Spleen (tissue), 13 donors: Measurements from ENCODE around the gene PLCD1. TPM values are rescaled to one million over a fixed set of nuclear protein-coding genes. Genes with fewer than 3 reads are reported as not detected.
"Not testable (repeated sequence)": the region's sequence is repeated elsewhere in the genome, so short reads cannot be mapped to it uniquely, and the experiment has no call there.

Experiments
- DNase-seq: peaks from one replicate; pipeline ENCODE4 v3.0.0-alpha.2; 2020
- H3K27ac ChIP-seq, 8 donors: fragments of 200-600 bp; sonication (generic) in 7 of 8; 1 replicate in 4 of 8; 2 replicates in 4 of 8; pipeline versions ENCODE4 v1.5.0 to v1.8.0; 2016 to 2021; ENCODE audit warnings: inconsistent platforms in 4 of 8, mild to moderate bottlenecking in 4 of 8, moderate library complexity in 1 of 8
- H3K27me3 ChIP-seq, 7 donors: fragments of 200-600 bp; sonication (generic) in 6 of 7; replicated peaks in 1 of 7; 1 replicate in 4 of 7; 2 replicates in 3 of 7; pipeline versions ENCODE4 v1.5.0 to v1.8.0; 2016 to 2021; ENCODE audit warnings: inconsistent platforms in 3 of 7, mild to moderate bottlenecking in 1 of 7
- H3K36me3 ChIP-seq, 6 donors: fragments of 200-600 bp; sonication (generic) in 5 of 6; 1 replicate in 4 of 6; 2 replicates in 2 of 6; pipeline versions ENCODE4 v1.5.0 to v1.8.0; 2016 to 2021; ENCODE audit warnings: inconsistent platforms in 2 of 6
- H3K4me1 ChIP-seq, 6 donors: fragments of 200-600 bp; sonication (generic) in 5 of 6; 1 replicate in 3 of 6; 2 replicates in 3 of 6; pipeline versions ENCODE4 v1.5.0 to v1.8.0; 2016 to 2021; ENCODE audit warnings: inconsistent platforms in 3 of 6
- H3K4me3 ChIP-seq, 8 donors: fragments of 200-600 bp; sonication (generic) in 7 of 8; 1 replicate in 4 of 8; 2 replicates in 4 of 8; pipeline versions ENCODE4 v1.5.0 to v1.8.0; 2016 to 2021; ENCODE audit warnings: inconsistent platforms in 4 of 8, mild to moderate bottlenecking in 4 of 8, moderate library complexity in 2 of 8
- H3K9me3 ChIP-seq, 8 donors: fragments of 200-600 bp; sonication (generic) in 7 of 8; 1 replicate in 4 of 8; 2 replicates in 4 of 8; pipeline versions ENCODE4 v1.5.0 to v1.8.0; 2016 to 2021; ENCODE audit warnings: inconsistent platforms in 4 of 8
- CTCF ChIP-seq, 11 experiments: fragments of 200-600 bp in 7 of 11; fragments of 450-650 bp in 4 of 11; sonication (generic) in 4 of 11; IDR thresholded peaks in 8 of 11; conservative IDR thresholded peaks in 3 of 11; 1 replicate in 7 of 11; 2 replicates in 4 of 11; pipeline versions ENCODE4 v1.4.0 to v1.8.0; 2016 to 2021; ENCODE audit warnings: antibody characterized with exemption in 11 of 11, inconsistent platforms in 4 of 11, mild to moderate bottlenecking in 1 of 11
- POLR2A ChIP-seq, 3 donors: fragments of 450-650 bp; IDR thresholded peaks; one replicate each; pipeline ENCODE4 v1.5.1; 2017; ENCODE audit warnings: antibody characterized with exemption in 3 of 3, mild to moderate bottlenecking in 1 of 3
- POLR2AphosphoS5 ChIP-seq, 3 donors: sonication (generic); formaldehyde crosslinking; IDR thresholded peaks; one replicate each; pipeline ENCODE4 v1.5.1; 2017; ENCODE audit warnings: antibody characterized with exemption in 3 of 3
- WGBS, 5 donors: extraction: QIAGEN DNeasy Blood & Tissue Kit in 3 of 5; methylation state at CpG; one replicate each; pipeline versions ENCODE4 v1.1.5 to v1.1.7; 2013 to 2018; 5-methylcytosine and 5-hydroxymethylcytosine counted together
- intact Hi-C: fragments of 100-400 bp; cut with DNase I; formaldehyde crosslinking; loops from one replicate; pipeline ENCODE4 v1.15.0; 2023; ENCODE audit warnings: low total_unique reads
- long read RNA-seq, 2 donors: transcript quantifications; one replicate each; lab custom pipeline, GENCODE V29; 2026
- polyA plus RNA-seq, 3 donors: library from polyadenylated mRNA; stranded (reverse); fragments of 200-250 nt; gene quantifications; one replicate each; pipeline ENCODE4 v1.2.1, GENCODE V29; 2013
- total RNA-seq, 7 donors: library from RNA; depleted of rRNA in 3 of 7; stranded (reverse); fragments of >200 nt in 3 of 7; fragmentation: NEBNext Ultra II Directional in 4 of 7; extraction: Animal tissue kit (Norgen Biotek cat#: 25700) in 4 of 7; gene quantifications; one replicate each; pipeline versions ENCODE4 v1.1.0 to v1.2.1, GENCODE V29; 2016 to 2021
- donor health status: healthy with polysubstance abuse.
- donor health status: DM: no; HTN: no; CAD: no; lungs with moderate emphysema.
- donor health status: DM: no; HTN: no; CAD: no.
- donor health status: Bipolar disorder and iron deficiency.
- donor health status: healthy.
- donor health status: DM: no; HTN: no; CAD: no.
- donor health status: DM: yes; HTN: yes; CAD: no.

PLCD1 gene
- total RNA-seq (10 to 100 TPM; 16.3 to 24.0 (median 20.8) TPM), polyA plus RNA-seq (10 to 100 TPM; 11.8 to 13.3 (median 12.7) TPM)
- long read RNA-seq, donor 1, partial matches to known transcripts, result 0 of 3 reads
- long read RNA-seq, donor 1, other reads (novel, unspliced or antisense), result 0 of 3 reads
- long read RNA-seq, donor 2, partial matches to known transcripts, result 0 of 3 reads
- long read RNA-seq, donor 2, other reads (novel, unspliced or antisense), result 0 of 3 reads

GRCh38 chr3:38029400-38030125, at the start of gene PLCD1:
Gene PLCD1, minus strand, starts transcription at chr3:38029642. Its CDS starts 103 bp downstream, at chr3:38029539.
- no peak for TF ChIP-seq POLR2A (IDR thresholded peaks at IDR 0.05)
- peak in 2 of 11 experiments; percentile 11 to 17 for TF ChIP-seq CTCF (IDR thresholded peaks at IDR 0.05 in 8 of 11, conservative IDR thresholded peaks at IDR 0.05 in 3 of 11)
- TF ChIP-seq POLR2AphosphoS5 (IDR thresholded peaks at IDR 0.05), result peak; percentile 54 to 83 (median 82)
- H3K4me1 ChIP-seq, result peaks cover 5 to 52% (median 41%) of the 10 kb centered on the region in 6 donors
- H3K4me3 ChIP-seq, result peak within 1 kb of the TSS; percentile 42 to 81 (median 60)
- peak; percentile 91 for DNase-seq
- intact Hi-C loops, result no loop called here
- no peaks in the 10 kb centered on the region for H3K9me3 ChIP-seq
- WGBS, 5 donors, result 2 to 12% (median 3%) methylated on average over 9 to 75 of the region's 75 CpGs
- H3K27ac ChIP-seq, result peak within 1 kb of the TSS; percentile 54 to 82 (median 78)
- peaks cover 0 to 49% (median 20%) of the 10 kb centered on the region in 7 donors for H3K27me3 ChIP-seq
- H3K36me3 ChIP-seq, result no peaks in the 10 kb centered on the region

- DNase-seq, H3K4me1 ChIP-seq, H3K9me3 ChIP-seq, H3K27me3 ChIP-seq, H3K27ac ChIP-seq, H3K4me3 ChIP-seq, intact Hi-C loops, H3K36me3 ChIP-seq: not testable (repeated sequence)
- 74 to 83% (median 79%) methylated on average over 1 to 3 of the region's 3 CpGs for WGBS, 5 donors
Measured at GRCh38 chr3:38077073-38077472, 47.6 kb upstream of the PLCD1 start.

GRCh38 chr3:38070013-38070412, 40.6 kb upstream of the PLCD1 start:
- intact Hi-C loops, result no loop called here
- 62 to 97% (median 91%) methylated on average over 2 of the region's 2 CpGs for whole genome bisulfite sequencing, 5 donors
- Histone ChIP-seq H3K9me3 (no peaks in the 10 kb centered on the region), H3K27me3 (no peaks in the 10 kb centered on the region), H3K36me3 (no peaks in the 10 kb centered on the region), H3K27ac (no peak overlapping the region), H3K4me3 (no peak overlapping the region), H3K4me1 (no peaks in the 10 kb centered on the region)
- TF ChIP-seq POLR2A (IDR thresholded peaks at IDR 0.05), result no peak
- no peak for DNase-seq

GRCh38 chr3:38067508-38068233, 38.2 kb upstream of the PLCD1 start:
- intact Hi-C loops, result no loop called here
- TF ChIP-seq CTCF (IDR thresholded peaks at IDR 0.05 in 8 of 11, conservative IDR thresholded peaks at IDR 0.05 in 3 of 11), result no peak
- no peak for TF ChIP-seq POLR2A (IDR thresholded peaks at IDR 0.05)
- no peak for TF ChIP-seq POLR2AphosphoS5 (IDR thresholded peaks at IDR 0.05)
- WGBS, 5 donors, result 83 to 95% (median 86%) methylated on average over 6 of the region's 6 CpGs

GRCh38 chr3:38064453-38064852, 35.0 kb upstream of the PLCD1 start:
- 92 to 97% (median 96%) methylated on average over 18 to 30 of the region's 32 CpGs for WGBS, 5 donors
- H3K4me1 ChIP-seq, H3K36me3 ChIP-seq, H3K9me3 ChIP-seq, H3K27ac ChIP-seq, H3K27me3 ChIP-seq, DNase-seq, intact Hi-C loops, H3K4me3 ChIP-seq: not testable (repeated sequence)

More at GRCh38 chr3:38067508-38068233, 38.2 kb upstream of the PLCD1 start:
- Histone ChIP-seq H3K27me3 (no peaks in the 10 kb centered on the region), H3K27ac (no peak overlapping the region), H3K36me3 (no peaks in the 10 kb centered on the region), H3K4me1 (no peaks in the 10 kb centered on the region), H3K4me3 (no peak overlapping the region), H3K9me3 (peaks cover 0 to 4% (median 0%) of the 10 kb centered on the region in 8 donors)
- DNase-seq, result no peak
